ENCODE data around the gene PCDH9.

DNA sequence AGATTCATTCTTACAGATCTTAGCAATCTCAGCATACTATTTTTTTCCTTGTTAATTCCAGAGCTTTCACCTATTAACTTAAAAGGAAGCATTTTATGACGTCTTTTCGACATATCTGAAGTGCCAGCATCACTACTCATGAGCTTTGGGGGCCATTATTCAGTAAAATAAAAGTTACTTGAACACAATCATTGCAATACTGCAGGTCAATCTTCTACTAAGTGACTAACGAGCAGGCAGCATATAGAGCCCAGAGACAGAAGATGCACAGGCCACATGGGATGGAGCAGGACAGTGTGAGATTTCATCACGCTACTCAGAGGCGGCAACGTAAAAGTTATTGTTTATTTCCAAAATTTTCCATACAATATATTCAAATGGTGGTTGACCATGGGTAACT is 382.6 kb downstream of the PCDH9 start:
- TF ChIP-seq CTCF (conservative IDR thresholded peaks at IDR 0.05; ENCODE audit: low read length) (no peak), EZH2phosphoT487 (IDR thresholded peaks at IDR 0.05; ENCODE audit: borderline replicate concordance) (no peak)

Data from Loucy (cell line).